ENCODE measurements around the gene TYW1B.
"Not testable (repeated sequence)": the region's sequence is repeated elsewhere in the genome, so short reads cannot be mapped to it uniquely, and the experiment has no call there.

The TYW1B gene, protein sequence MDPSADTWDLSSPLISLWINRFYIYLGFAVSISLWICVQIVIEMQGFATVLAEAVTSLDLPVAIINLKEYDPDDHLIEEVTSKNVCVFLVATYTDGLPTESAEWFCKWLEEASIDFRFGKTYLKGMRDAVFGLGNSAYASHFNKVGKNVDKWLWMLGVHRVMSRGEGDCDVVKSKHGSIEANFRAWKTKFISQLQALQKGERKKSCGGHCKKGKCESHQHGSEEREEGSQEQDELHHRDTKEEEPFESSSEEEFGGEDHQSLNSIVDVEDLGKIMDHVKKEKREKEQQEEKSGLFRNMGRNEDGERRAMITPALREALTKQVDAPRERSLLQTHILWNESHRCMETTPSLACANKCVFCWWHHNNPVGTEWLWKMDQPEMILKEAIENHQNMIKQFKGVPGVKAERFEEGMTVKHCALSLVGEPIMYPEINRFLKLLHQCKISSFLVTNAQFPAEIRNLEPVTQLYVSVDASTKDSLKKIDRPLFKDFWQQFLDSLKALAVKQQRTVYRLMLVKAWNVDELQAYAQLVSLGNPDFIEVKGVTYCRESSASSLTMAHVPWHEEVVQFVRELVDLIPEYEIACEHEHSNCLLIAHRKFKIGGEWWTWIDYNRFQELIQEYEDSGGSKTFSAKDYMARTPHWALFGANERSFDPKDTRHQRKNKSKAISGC

DNA sequence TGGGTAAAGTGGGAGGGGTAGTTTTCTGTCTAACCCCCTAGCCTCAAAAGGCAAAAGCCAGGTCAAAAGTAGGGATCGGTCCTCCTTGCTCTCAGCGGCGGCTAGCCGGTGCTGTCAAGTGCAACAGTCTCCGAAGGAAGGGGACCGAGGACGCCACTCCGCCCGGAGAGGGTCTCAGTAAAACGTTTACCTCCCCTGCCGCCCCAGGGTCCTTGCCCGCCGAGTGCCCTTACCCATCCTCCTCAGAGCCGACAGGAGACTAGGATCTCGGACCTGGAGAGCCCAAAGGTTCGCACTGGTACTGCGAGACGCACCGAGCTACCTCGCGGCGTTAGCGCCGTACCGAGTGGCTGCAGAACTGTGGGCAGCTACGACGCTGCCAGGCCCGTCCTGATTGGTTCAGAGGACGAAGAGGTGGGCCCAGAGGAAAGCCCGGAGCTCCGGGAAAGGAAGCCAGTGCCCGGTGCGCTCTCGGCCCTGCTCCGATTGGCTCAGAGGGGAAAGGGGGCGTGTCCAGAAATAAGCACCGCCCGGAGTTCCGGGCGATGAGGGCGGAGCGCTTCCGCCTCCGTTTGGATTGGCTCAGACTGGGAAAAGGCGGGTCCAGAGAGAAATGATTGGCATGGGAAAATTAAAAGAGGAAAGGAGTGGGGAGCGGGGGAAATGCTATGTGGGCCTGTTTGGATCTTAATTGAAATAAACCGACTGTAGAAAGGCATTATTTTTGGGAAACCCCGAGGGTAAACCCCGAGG is at the start of gene TYW1B:
Gene TYW1B (minus strand): TSS at position 362 of the 753 bp plus-strand sequence. CDS start 125 bp downstream, at position 237.
- peak; percentile 98 to 99 for DNase-seq

DNA sequence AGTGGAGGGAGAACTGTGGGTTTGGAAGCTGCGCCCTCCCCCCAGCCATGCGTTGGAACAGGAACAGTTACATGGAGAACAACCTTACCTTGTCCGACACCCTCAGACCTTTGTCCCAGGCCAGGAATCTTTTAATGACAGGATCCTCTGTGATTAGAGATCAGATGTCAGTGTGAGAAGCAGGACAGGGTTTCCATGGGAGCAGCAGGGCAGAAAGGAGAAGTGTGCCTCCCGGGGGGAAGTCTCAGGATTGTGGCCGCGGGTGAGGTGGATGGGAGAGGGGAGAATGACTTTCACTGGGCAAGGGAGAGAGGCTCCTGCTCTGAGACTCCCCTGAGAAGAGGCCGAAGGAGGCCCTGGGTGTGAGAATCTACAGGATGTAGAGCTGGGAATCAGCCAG is 39.6 kb upstream of the TYW1B start:
- not testable (repeated sequence) for DNase-seq

DNA sequence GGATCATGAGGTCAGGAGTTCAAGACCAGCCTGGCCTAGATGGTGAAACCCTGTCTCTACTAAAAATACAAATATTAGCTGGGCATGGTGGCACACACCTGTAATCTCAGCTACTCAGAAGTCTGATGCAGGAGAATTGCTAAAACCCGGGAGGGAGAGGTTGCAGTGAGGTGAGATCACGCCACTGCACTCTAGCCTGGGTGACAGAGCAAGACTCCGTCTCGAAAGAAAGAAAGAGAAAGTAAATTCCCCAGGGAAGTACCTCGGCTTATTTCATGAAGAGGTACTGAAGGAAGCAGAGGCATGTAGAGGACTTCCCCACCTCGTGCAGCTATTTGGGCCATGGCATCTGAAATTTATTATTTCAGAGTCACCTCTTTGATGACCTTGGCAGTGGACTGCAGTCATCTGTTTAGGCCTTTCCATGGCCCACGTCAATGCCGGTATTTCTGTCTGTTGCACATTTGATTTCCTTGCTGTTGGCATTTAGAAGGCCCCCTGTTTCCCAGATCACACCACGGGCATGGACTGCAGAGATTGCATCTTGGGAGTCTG is 30.9 kb upstream of the TYW1B start:
- DNase-seq, result not testable (repeated sequence)

DNA sequence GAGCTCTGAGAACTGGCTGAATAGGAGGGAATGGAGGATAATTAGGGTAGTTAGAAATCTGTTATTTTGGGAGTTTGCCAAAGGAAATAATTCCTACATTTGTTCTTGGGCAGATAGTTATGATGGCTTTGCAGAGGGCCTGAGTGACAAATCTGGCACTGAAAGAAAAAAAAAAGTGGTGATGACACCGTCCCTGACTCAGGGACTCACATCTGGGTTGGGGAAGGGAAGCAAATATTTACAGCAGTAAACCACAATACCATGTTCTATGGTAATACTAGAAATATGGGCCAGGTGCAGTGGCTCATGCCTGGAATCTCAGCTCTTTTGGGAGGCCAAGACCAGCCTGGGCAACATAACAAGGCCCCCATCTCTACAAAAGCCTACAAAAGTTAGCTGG is 29.9 kb upstream of the TYW1B start:
- not testable (repeated sequence) for DNase-seq

DNA sequence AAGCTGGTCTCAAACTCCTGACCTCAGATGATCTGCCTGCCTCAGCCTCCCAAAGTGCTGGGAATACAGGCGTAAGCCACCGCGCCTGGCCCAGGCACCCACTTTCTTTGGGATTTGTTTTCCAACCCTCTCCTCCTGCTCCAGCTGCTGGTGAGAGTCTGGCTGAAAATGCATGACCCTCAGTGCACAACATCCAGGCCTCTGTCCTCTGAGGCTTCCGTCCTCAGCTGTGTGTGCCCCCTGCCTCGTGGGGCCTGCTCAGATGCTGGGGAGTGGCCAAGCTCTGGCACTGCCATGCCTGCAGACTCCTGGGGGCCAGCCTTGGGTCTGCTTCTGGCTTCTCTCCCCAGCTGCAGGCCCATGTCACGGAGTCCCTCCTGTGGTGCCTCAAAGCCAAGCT is 27.3 kb upstream of the TYW1B start:
- not testable (repeated sequence) for DNase-seq

DNA sequence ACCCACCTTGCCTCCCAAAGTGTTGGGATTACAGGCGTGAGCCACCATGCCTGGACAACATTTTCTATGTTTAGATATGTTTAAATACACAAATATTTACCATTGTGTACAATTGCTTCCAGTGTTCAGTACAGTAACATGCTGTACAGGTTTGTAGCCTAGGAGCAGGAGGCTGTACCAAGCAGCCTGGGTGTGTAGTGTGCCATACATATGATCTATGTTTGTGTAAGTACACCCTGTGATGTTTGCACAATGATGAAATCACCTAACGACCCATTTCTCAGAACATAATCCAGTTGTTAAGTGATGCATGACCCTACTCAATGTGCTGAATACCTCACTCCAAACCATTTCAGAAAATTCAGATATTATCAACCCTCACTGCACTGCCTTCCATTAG is 24.9 kb upstream of the TYW1B start:
- DNase-seq, result not testable (repeated sequence)

DNA sequence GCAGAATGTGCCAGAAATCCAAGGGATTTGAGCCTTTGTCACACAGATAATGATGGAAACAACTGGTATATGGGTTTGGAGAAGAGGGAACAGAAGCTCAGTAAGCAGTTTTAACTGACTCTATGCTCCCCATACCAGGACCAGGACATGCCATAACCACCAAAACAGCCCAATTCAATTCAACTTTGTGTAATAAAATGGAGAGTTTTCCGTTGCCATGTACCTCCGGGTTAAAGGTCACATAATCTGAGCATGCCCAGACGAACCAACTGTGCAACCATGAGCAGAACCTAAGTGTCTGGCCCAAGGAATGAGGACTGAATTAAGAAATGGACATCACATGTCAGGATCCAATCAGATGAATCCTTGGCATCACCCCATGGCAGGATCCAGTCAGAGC is 22.7 kb upstream of the TYW1B start:
- not testable (repeated sequence) for DNase-seq

DNA sequence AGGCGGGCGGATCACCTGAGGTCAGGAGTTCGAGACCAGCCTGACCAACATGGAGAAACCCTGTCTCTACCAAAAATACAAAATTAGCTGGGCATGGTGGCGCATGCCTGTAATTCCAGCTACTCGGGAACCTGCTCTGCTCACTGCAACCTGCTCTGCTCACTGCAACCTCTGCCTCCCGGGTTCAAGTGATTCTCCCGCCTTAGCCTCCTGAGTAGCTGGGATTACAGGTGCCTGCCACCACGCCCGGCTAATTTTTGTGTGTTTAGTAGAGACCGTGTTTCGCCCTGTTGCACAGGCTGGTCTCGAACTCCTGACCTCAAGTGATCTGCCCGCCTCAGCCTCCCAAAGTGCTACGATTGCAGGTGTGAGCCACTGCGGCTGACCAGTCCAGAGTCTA is 16.1 kb upstream of the TYW1B start:
- not testable (repeated sequence) for DNase-seq

DNA sequence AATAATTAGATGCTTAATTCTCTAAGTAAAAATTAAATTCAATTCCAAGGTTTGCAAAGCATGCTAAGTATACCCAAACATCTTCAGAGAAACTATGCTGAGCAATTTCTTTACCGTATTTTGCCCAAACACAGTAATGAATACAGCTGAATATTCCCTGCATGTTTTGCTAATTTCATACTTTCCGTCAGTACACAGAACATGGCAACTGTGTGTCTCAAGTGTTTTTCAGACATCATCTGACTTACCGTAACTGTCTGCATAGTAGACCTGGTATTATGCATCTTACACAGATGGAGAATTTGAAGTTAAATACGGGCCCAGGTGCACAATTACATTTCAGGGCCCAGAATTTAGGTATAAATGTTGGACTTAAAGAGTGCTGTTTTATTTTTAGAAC is 15.2 kb upstream of the TYW1B start:
- DNase-seq, result not testable (repeated sequence)

DNA sequence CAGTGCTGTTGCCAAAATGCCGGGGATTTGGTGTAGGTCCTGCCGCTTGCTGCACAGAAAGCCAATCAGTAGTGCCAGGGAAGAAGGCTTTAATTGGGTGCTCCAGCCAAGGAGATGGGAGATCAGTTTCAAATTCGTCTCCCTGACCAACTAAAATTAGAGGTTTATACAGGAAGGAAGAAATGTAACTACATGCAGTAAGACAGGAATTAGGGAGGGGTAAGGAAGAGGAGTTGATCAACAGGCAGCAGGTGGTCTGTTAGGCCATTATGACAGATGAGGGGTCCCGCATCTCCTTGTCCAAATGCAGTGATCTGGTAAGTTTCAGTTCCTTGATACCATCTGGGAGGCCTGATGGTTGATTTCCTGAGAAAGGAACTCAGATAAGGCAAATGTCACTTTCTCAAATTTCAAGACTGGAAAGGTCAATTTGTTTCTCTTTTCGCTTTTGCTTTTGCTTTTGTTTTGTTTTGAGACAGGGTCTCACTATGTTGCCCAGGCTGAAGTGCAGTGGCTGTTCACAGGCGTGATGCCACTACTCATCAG is 13.0 kb upstream of the TYW1B start:
- DNase-seq, result not testable (repeated sequence)

DNA sequence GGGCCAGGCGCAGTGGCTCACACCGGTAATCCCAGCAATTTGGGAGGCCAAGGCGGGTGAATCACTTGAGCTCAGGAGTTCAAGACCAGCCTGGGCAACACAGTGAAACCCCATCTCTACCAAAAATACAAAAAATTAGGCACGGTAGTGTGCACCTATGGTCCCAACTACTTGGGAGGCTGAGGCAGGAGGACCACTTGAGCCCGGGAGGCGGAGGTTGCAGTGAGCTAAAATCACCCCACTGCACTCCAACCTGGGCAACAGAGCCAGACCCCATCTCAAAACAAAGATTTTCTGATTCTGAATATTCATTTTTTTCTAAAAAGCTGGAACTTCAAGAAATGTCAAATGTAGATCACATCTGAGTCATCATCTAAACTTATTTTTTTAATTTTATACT is 10.3 kb upstream of the TYW1B start:
- not testable (repeated sequence) for DNase-seq

DNA sequence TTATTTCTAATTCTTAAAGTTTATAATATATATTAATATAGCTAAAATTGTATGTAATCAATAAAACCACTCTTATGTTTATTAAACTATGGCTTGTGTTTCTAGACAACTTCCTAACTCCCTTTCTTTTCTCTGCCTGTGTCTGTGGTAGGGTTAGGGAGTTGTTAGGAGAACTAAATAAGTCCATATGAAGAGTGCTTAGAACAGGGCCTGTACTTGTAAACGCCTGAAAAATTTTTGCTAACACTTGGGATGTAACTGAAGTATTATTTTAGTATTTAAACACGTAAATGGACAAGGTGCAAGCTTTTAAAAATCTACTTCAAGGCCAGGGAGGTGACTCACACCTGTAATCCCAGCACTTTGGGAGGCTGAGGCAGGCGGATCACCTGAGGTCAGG is 9.3 kb upstream of the TYW1B start:
- DNase-seq, result not testable (repeated sequence)

DNA sequence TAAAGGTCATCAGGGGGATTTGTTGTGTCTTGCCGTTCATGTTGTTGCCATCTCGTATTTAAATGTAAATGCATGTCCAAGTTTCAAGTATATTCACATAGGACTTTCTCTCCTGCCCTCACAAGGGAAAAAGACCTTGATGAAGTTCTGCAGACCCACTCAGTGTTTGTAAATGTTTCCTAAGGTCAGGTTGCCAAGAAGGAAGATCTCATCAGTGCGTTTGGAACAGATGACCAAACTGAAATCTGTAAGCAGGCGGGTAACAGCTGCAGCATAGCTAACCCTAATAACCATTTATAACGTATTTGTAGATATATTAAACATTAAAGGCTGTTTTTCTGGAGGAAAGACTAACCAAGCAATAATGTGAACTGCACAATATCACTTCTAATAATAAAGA is 2.6 kb upstream of the TYW1B start:
- not testable (repeated sequence) for DNase-seq

DNA sequence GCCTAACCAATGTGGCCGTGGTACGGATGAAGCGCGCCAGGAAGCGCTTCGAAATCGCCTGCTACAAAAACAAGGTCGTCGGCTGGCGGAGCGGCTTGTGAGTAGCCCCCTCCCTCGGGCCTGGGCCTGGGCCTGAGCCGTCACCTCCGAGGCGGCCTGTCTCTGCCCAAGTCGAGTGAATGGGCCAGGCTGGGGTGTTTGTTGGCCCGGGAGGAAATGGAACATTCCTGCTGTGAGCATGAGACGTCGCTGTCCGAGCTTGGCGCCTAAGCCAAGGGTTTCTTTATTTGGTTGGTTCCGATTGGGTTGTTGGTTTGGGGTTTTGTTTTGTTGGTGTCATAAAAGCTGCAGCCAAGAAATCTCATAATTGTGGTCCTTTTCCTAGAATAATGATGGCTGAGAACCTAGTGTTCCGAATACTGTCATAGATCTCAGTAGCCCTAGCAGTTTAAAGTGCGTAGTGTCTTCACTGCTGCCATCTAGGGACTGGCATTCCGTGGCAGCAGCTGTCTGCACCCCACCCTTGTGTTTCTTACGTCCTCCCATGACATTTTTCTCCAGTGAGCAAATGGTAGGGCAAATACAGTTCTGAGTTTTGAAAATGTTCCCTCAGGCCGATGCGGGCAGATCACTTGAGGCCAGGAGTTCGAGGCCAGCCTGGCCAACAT is 1.8 kb upstream of the TYW1B start:
- DNase-seq, result peak; percentile 68 to 79

DNA sequence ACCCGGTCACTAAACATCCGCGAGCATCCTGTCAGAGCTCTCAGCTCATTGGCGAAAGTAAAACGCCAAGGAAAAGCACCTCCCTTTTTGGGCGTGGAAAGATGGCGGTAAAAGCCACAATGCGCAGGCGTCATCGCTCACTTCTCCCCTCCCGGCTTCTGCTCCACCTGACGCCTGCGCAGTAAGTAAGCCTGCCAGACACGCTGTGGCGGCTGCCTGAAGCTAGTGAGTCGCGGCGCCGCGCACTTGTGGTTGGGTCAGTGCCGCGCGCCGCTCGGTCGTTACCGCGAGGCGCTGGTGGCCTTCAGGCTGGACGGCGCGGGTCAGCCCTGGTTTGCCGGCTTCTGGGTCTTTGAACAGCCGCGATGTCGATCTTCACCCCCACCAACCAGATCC is 1.3 kb upstream of the TYW1B start:
- peak; percentile 98 to 99 for DNase-seq

DNA sequence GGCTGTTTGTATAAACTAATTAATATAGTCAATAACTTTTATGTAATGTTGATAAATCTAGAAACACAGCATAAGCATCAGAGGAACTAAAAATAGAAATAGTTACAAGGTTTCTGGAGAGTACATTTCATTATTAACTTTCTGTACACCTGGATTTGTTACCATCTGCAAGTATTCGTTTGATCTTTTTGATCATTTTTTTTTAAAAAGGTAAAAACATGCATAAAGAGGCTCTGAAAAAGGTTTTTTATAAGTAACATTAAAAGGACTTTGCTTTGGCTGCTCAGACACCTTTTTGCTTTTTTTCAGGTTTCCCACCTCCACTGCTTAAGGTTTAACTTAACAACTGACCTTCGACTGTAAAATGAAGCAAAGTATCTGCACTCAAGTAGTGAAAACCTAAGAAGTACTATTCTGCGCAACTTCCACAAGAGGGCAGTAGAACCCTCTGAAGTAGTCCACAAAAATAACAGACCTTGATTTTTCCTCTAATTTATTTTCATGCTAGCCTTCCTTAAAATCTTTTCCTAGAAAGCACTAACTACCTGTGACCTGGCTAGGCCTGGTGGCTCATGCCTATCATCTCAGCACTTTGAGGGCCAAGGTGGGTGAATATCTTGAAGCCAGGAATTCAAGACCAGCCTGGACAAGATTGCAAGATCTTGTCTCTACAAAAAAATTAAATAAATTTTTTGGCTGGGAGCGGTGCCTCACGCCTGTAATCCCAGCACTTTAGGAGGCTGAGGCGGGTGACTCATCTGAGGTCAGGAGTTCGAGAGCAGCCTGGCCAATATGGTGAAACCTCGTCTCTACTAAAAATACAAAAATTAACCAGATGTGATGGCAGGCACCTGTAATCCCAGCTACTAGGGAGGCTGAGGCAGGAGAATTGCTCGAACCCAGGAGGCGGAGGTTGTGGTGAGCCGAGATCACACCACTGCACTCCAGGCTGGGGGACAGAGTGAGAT is 4.0 kb downstream of the TYW1B start:
- DNase-seq, result peak in 1 of 2 donors; percentile 56

DNA sequence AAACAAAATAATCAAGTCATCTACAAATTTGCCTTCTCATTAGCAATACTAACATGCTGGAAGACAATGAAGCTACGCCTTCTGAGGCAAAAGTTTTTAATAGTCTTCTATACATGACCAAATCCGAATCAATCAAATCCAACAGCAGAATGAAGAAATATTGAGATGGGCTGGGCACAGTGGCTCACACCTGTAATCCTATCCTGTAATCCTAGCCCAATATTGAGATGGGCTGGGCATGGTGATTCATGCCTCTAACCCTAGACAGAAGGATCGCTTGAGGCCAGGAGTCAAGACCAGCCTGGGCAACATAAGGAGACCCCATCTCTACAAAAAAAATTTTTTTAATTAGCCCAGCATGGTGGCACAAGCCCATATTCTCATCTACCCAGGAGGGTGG is 5.5 kb downstream of the TYW1B start:
- DNase-seq, result not testable (repeated sequence)

DNA sequence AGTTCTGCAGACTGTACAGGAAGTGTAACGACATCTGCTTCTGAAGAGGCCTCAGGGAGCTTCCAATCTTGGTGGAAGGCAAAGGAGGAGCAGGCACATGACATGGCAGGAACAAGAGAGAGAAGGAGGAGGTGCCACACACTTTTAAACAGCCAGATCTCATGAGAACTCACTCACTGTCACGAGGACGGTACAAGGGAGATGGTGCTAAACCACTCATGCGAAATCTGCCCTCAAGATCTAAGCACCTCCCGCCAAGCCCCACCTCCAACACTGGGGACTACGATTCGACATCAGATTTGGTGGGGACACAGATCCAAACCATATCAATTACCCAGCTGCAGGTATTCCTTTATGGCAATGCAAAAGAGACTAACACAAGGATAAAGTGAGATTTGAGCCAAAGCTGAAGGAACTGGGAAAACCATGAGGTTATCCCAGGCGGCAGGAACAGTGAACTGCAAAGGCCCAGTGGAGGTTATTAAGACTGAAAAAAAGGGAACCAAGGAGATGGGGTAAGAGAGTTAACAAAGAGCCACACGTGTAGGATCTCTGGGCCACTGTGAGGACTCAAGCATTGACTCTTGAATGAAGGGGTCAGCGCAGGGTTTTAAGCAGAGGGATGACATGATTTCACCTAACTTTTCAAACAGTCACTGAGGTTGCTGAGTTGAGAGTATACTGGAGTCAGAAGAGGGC is 9.2 kb downstream of the TYW1B start:
- DNase-seq, result peak in 1 of 2 donors; percentile 10

DNA sequence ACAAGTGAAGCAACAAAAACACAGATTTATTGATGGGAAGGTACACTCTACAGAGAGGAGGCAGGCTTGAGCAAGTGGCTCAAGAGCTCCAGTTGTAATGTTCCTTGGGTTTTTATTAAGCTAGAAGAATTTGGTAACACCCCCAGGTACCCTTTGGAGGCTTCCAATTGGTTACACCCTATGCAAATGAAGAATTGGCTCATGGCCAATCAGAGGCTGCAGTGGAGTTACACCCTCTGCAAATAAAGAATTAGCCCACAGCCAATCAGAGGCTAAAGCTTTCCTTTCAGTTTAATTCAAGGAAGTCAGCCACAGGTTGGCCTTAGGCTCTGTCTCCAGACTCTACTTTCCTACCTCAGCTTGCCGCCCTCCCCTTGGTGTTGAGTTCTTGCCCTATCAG is 10.3 kb downstream of the TYW1B start:
- not testable (repeated sequence) for DNase-seq
